ENCODE data around the gene TMEM108. TPM values are rescaled to one million over a fixed set of nuclear protein-coding genes. Genes with fewer than 3 reads are reported as not detected.

TMEM108 gene
- total RNA-seq, 2 experiments from 2014 or later: not detected

- intact Hi-C loops (cut with micrococcal nuclease; ENCODE audit: unreplicated experiment): no loop called here
Observed at GRCh38 chr3:133294253-133294652, 256.1 kb downstream of the TMEM108 start.

DNA sequence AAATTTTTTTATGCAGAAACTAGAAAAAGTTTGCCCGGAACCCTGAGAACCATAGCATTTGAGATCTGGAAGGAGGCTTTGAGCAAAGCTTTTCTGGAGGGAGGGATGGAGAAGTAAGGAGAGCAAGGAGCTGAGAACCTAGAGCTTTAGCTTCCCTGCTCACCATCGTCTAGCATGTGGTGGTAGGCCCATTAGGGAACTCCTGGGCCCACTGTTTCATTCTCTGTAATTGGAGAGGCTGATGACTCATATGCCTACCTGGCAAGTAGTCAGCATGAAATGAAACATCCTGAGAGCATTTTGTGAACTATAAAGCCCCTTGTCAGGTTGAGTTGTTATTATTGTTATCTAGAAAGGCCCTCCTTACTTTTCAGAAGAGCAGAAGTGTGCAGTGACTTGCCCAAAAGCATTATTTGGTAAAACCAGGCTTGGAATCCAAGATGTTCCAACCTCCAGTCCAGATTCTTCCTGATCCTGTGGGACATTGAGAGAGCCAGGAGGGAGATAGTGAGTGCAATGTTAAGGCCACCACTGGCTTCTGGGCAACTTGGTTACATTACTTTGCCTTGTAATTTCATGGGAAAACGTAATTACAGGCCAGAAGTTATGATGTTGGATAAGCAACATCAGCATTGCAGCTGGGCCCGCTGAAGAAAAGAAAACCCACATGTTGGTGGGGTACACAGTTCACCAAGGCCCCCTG, 257.2 kb downstream of the TMEM108 start:
- H2AFZ ChIP-seq (ENCODE audit: low read length): no peak overlapping the region
- no peak for DNase-seq (ENCODE audit: low spot score)
- H3K4me1 ChIP-seq (ENCODE audit: insufficient read depth, low read length, poor library complexity, severe bottlenecking): no peaks in the 10 kb centered on the region
- no peaks in the 10 kb centered on the region for H3K36me3 ChIP-seq (ENCODE audit: insufficient read depth, low read length)
- ChIA-PET POLR2A (interaction anchor here (0.9 kb wide), 1 partner anchor 35 kb away, joined by 3 read pairs; no protein-coding TSS in a partner anchor), CTCF (ENCODE audit: unreplicated experiment) (interaction anchor here (0.6 kb wide), 1 partner anchor 381 kb away, joined by 3 read pairs; no protein-coding TSS in a partner anchor)
- H3K4me2 ChIP-seq (ENCODE audit: low read length): no peak overlapping the region
- H3K4me3 ChIP-seq (ENCODE audit: low read depth, low read length, poor library complexity, severe bottlenecking): no peak overlapping the region
- no peaks in the 10 kb centered on the region for H3K9me2 ChIP-seq (ENCODE audit: insufficient read depth, low read length)
- TF ChIP-seq, protein P1, sequence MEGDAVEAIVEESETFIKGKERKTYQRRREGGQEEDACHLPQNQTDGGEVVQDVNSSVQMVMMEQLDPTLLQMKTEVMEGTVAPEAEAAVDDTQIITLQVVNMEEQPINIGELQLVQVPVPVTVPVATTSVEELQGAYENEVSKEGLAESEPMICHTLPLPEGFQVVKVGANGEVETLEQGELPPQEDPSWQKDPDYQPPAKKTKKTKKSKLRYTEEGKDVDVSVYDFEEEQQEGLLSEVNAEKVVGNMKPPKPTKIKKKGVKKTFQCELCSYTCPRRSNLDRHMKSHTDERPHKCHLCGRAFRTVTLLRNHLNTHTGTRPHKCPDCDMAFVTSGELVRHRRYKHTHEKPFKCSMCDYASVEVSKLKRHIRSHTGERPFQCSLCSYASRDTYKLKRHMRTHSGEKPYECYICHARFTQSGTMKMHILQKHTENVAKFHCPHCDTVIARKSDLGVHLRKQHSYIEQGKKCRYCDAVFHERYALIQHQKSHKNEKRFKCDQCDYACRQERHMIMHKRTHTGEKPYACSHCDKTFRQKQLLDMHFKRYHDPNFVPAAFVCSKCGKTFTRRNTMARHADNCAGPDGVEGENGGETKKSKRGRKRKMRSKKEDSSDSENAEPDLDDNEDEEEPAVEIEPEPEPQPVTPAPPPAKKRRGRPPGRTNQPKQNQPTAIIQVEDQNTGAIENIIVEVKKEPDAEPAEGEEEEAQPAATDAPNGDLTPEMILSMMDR (conservative IDR thresholded peaks at IDR 0.05; ENCODE audit: low read length): no peak
- no peak for TF ChIP-seq EZH2phosphoT487 (IDR thresholded peaks at IDR 0.05; ENCODE audit: borderline replicate concordance, low read depth, low read length)
- H4K20me1 ChIP-seq (ENCODE audit: insufficient read depth, low read length): no peaks in the 10 kb centered on the region
- H3K9me3 ChIP-seq (ENCODE audit: low read length): no peaks in the 10 kb centered on the region
- BruUV-seq (replicated peaks): no TSS peak
- no peak overlapping the region for H3K27ac ChIP-seq (ENCODE audit: low read depth, low read length, poor library complexity, severe bottlenecking)
- H3K79me2 ChIP-seq (ENCODE audit: insufficient read depth, low read depth, low read length): no peaks in the 10 kb centered on the region
- intact Hi-C loops (cut with micrococcal nuclease; ENCODE audit: unreplicated experiment): no loop called here

More at GRCh38 chr3:133294253-133294652, 256.1 kb downstream of the TMEM108 start:
- H3K9me3 ChIP-seq (ENCODE audit: low read length): no peaks in the 10 kb centered on the region
- H2AFZ ChIP-seq (ENCODE audit: low read length): no peak overlapping the region
- ChIA-PET CTCF (ENCODE audit: unreplicated experiment) (no interaction called here), POLR2A (interaction anchor here (1.0 kb wide), 1 partner anchor 51 kb away, joined by 3 read pairs; no protein-coding TSS in a partner anchor)
- BruUV-seq (replicated peaks): no TSS peak
- H3K79me2 ChIP-seq (ENCODE audit: insufficient read depth, low read depth, low read length): no peaks in the 10 kb centered on the region
- H3K4me1 ChIP-seq (ENCODE audit: insufficient read depth, low read length, poor library complexity, severe bottlenecking): no peaks in the 10 kb centered on the region
- DNase-seq (ENCODE audit: low spot score): no peak
- TF ChIP-seq, protein P1 (conservative IDR thresholded peaks at IDR 0.05; ENCODE audit: low read length): no peak
- no peak for TF ChIP-seq EZH2phosphoT487 (IDR thresholded peaks at IDR 0.05; ENCODE audit: borderline replicate concordance, low read depth, low read length)
- no peaks in the 10 kb centered on the region for H3K9me2 ChIP-seq (ENCODE audit: insufficient read depth, low read length)
- H3K36me3 ChIP-seq (ENCODE audit: insufficient read depth, low read length): no peaks in the 10 kb centered on the region
- H3K4me3 ChIP-seq (ENCODE audit: low read depth, low read length, poor library complexity, severe bottlenecking): no peak overlapping the region
- H3K27ac ChIP-seq (ENCODE audit: low read depth, low read length, poor library complexity, severe bottlenecking): no peak overlapping the region
- H4K20me1 ChIP-seq (ENCODE audit: insufficient read depth, low read length): no peaks in the 10 kb centered on the region
- H3K4me2 ChIP-seq (ENCODE audit: low read length): no peak overlapping the region
